HCT116 (cell line): Measurements from ENCODE around the gene NR4A1. TPM values are rescaled to one million over a fixed set of nuclear protein-coding genes. Genes with fewer than 3 reads are reported as not detected.

Source experiments
- ATAC-seq: fragments of 200-7000 bp; cut with Tn5 transposase; 2 replicates; pipeline ENCODE4 v1.9.1; 2020; ENCODE audit warnings: mild to moderate bottlenecking, moderate library complexity
- BruUV-seq: library from RNA; stranded (reverse); fragments of 400-500 nt; replicated peaks from 2 replicates; lab custom pipeline; 2021; lab: Mats Ljungman, UMichigan
- CTCF ChIA-PET: fragments of 300-600 bp; sonication (Branson Sonifier 250); formaldehyde crosslinking; loops from one replicate; lab custom pipeline; 2021; ENCODE audit warnings: antibody characterized with exemption; lab: Charles Lee
- POLR2A ChIA-PET: fragments of 300-600, 350-600 bp; sonication (Branson Sonifier 250); formaldehyde crosslinking; loops from one replicate; lab custom pipeline; 2021; ENCODE audit warnings: antibody characterized with exemption; lab: Charles Lee
- RAD21 ChIA-PET, 2 experiments: fragments of 300-600 bp; sonication (Branson Sonifier 250); formaldehyde crosslinking; loops; one replicate each; lab custom pipeline; 2023; ENCODE audit warnings: low total read pairs in 2 of 2; ENCODE audit not compliant: uncharacterized antibody in 2 of 2, unreplicated experiment in 2 of 2, low non-redundant PET in 1 of 2; lab: Charles Lee
- DNase-seq: peaks from one replicate; pipeline ENCODE4 v3.0.0-alpha.2; 2010; ENCODE audit warnings: low read depth, low spot score
- H2AFZ ChIP-seq: fragments of 200-600 bp; shearing (Covaris generic), sonication (generic); 2 replicates; pipeline ENCODE4 v1.6.1; 2017; ENCODE audit warnings: low read depth, mixed run types, mixed read lengths, antibody characterized with exemption, low read length; ENCODE audit not compliant: poor library complexity, severe bottlenecking
- H3K27ac ChIP-seq: 2 replicates; pipeline ENCODE4 v1.5.1; 2012; ENCODE audit warnings: low read depth, low read length
- H3K27me3 ChIP-seq: fragments of 200-600 bp; sonication (generic); 2 replicates; pipeline ENCODE4 v1.6.1; 2016; ENCODE audit warnings: mixed run types, low read length, mixed read lengths; ENCODE audit not compliant: insufficient read depth
- H3K36me3 ChIP-seq, 2 experiments: fragments of 200-500 bp in 1 of 2; fragments of 200-600 bp in 1 of 2; sonication (Bioruptor generic) in 1 of 2; sonication (generic) in 1 of 2; 2 replicates each; pipeline versions ENCODE4 v1.5.1 to v1.6.1; 2014 to 2016; ENCODE audit warnings: low read length in 2 of 2, inconsistent platforms in 1 of 2, mixed read lengths in 1 of 2, mixed run types in 1 of 2; ENCODE audit not compliant: insufficient read depth in 2 of 2, control insufficient read depth in 1 of 2
- H3K4me1 ChIP-seq, 2 experiments: fragments of 200-600 bp in 1 of 2; sonication (generic) in 1 of 2; 2 replicates each; pipeline versions ENCODE4 v1.5.1 to v1.6.1; 2012 to 2017; ENCODE audit warnings: low read length in 2 of 2, inconsistent platforms in 1 of 2, mild to moderate bottlenecking in 1 of 2, mixed read lengths in 1 of 2, mixed run types in 1 of 2, moderate library complexity in 1 of 2; ENCODE audit not compliant: insufficient read depth in 2 of 2, control insufficient read depth in 1 of 2
- H3K4me2 ChIP-seq: fragments of 200-600 bp; sonication (generic); 2 replicates; pipeline ENCODE4 v1.6.1; 2017; ENCODE audit warnings: mixed run types, low read length, mixed read lengths
- H3K4me3 ChIP-seq, 2 experiments: fragments of 200-600 bp in 1 of 2; sonication (generic) in 1 of 2; replicated peaks in 1 of 2; 2 replicates each; pipeline ENCODE4 v1.5.1; 2011 to 2016; ENCODE audit warnings: low read length in 2 of 2, control low read depth in 1 of 2, low read depth in 1 of 2, mild to moderate bottlenecking in 1 of 2, mixed read lengths in 1 of 2, mixed run types in 1 of 2
- H3K79me2 ChIP-seq: fragments of 200-600 bp; sonication (generic); 2 replicates; pipeline ENCODE4 v1.6.1; 2017; ENCODE audit warnings: mild to moderate bottlenecking, mixed run types, low read length, moderate library complexity, mixed read lengths; ENCODE audit not compliant: insufficient read depth
- H3K9ac ChIP-seq: fragments of 200-600 bp; sonication (generic); 2 replicates; pipeline ENCODE4 v1.6.1; 2016; ENCODE audit warnings: low read length, mixed read lengths
- H3K9me2 ChIP-seq: fragments of 200-600 bp; sonication (generic), shearing (Covaris generic); 2 replicates; pipeline ENCODE4 v1.6.1; 2017; ENCODE audit warnings: mixed run types, mild to moderate bottlenecking, moderate library complexity; ENCODE audit not compliant: insufficient read depth
- H3K9me3 ChIP-seq, 2 experiments: fragments of 200-500 bp in 1 of 2; fragments of 200-600 bp in 1 of 2; sonication (Bioruptor generic) in 1 of 2; sonication (generic) in 1 of 2; 2 replicates each; pipeline ENCODE4 v1.6.1; 2014 to 2017; ENCODE audit warnings: low read length in 2 of 2, mixed read lengths in 2 of 2, inconsistent platforms in 1 of 2, low read depth in 1 of 2, mild to moderate bottlenecking in 1 of 2, mixed run types in 1 of 2, moderate library complexity in 1 of 2; ENCODE audit not compliant: control insufficient read depth in 1 of 2, insufficient read depth in 1 of 2
- H4K20me1 ChIP-seq: fragments of 200-600 bp; sonication (generic), shearing (Covaris generic); 2 replicates; pipeline ENCODE4 v1.6.1; 2017; ENCODE audit warnings: mixed run types, mild to moderate bottlenecking, moderate library complexity; ENCODE audit not compliant: insufficient read depth
- CEBPB ChIP-seq: IDR thresholded peaks from 2 replicates; pipeline ENCODE4 v1.6.1; 2012; ENCODE audit warnings: low read depth
- EGR1 ChIP-seq: IDR thresholded peaks from 2 replicates; pipeline ENCODE4 v1.6.1; 2012; ENCODE audit warnings: low read depth
- JUND ChIP-seq: IDR thresholded peaks from 2 replicates; pipeline ENCODE4 v1.6.1; 2012
- POLR2A ChIP-seq: IDR thresholded peaks from 2 replicates; pipeline ENCODE4 v1.7.0; 2011; ENCODE audit warnings: borderline replicate concordance; ENCODE audit not compliant: insufficient read depth, insufficient read length; ENCODE audit errors: extremely low read depth
- RAD21 ChIP-seq: IDR thresholded peaks from 2 replicates; pipeline ENCODE4 v1.6.1; 2012; ENCODE audit warnings: low read depth, mild to moderate bottlenecking
- SIN3A ChIP-seq: IDR thresholded peaks from 2 replicates; pipeline ENCODE4 v1.6.1; 2012; ENCODE audit warnings: low read depth
- YY1 ChIP-seq: IDR thresholded peaks from 2 replicates; pipeline ENCODE4 v1.6.1; 2011; ENCODE audit warnings: low read length, low read depth, moderate library complexity, mild to moderate bottlenecking; ENCODE audit not compliant: insufficient replicate concordance; ENCODE audit errors: extremely low read depth
- ZNF274 ChIP-seq: fragments of 200-500 bp; sonication (Bioruptor generic); IDR thresholded peaks from 2 replicates; pipeline ENCODE4 v1.6.1; 2014; ENCODE audit warnings: mild to moderate bottlenecking, low read depth, low read length, inconsistent platforms
- intact Hi-C: fragments of 100-400 bp; cut with micrococcal nuclease; formaldehyde crosslinking; loops from 2 replicates; pipeline ENCODE4 v1.10.0; 2022
- total RNA-seq: library from RNA; stranded (reverse); gene quantifications from one replicate; pipeline ENCODE4 v1.2.1, GENCODE V29; 2021; ENCODE audit not compliant: unreplicated experiment
- TF ChIP-seq, protein P1 (sequence below): IDR thresholded peaks from 2 replicates; pipeline ENCODE4 v1.6.1; 2011; ENCODE audit warnings: mild to moderate bottlenecking, low read length, moderate library complexity; ENCODE audit not compliant: insufficient replicate concordance; ENCODE audit errors: extremely low read depth

The NR4A1 gene
- total RNA-seq, 1 experiment from 2014 or later: 35.3 TPM

DNA sequence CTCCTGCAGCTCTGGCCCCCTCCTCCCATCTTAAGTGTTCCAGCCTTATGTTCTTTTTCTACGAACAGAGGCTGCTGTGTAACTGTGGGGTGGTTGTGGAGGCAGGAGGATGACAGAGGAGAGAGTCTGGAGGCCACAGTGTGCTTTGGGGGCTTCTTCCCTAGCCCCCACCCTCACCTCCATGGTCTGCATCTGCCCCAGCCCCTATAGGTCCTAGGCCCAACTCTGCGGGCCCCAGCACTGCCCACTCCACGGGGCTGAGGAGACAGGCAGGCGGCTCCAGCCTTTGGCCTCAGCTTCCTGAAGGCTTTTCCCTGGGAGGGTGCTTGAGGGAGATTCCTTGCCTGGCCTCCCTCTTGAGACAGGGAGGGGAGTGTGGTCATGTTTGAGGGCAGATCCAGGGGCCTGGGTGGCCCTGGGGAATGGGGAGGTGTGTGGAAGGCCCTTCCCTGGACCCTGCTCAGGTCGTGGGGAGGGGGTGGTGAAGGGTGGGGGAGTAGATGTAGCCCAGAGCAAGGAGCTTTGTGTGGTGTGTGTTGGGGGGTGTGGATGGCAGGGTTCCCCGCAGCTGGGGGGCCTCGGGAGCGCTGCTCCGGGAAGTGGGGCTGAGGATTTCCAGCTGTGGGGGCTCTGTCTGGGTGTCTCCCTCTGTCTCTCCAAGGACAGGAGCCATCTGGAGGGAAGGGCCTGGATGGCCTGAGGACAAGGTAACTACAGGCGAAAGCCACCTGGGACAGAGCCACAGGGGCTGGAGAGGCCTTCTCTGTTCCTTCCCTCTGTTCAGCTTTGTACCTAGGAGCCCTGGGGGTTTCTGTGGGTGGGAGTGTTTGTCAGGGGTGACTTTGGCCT, 29.4 kb downstream of the NR4A1 start:
- H4K20me1 ChIP-seq: no peaks in the 10 kb centered on the region
- intact Hi-C loops: no loop called here
- POLR2A ChIA-PET: interaction anchor here (0.7 to 1.2 kb wide), 2 partner anchors 29 to 55 kb away, joined by 3 read pairs; partner anchors contain the start of gene NR4A1

More for the DNA sequence above, 29.4 kb downstream of the NR4A1 start:
- no peak overlapping the region for H3K4me3 ChIP-seq
- H3K9me2 ChIP-seq: no peaks in the 10 kb centered on the region
- ATAC-seq (no peak), DNase-seq (no peak)
- peaks cover 11% of the 10 kb centered on the region; the same call in 1 of the 2 replicates for H3K79me2 ChIP-seq
- CTCF ChIA-PET: interaction anchor here (1.3 to 8.9 kb wide), 2 partner anchors 48 to 56 kb away, joined by 5 to 123 read pairs; no protein-coding TSS in a partner anchor
- H2AFZ ChIP-seq: no peak overlapping the region
- H3K4me1 ChIP-seq: peaks cover 0 to 5% of the 10 kb centered on the region in 2 experiments; a peak in 1 of 4 replicates
- TF ChIP-seq JUND: no peak
- no peak for TF ChIP-seq SIN3A
- TF ChIP-seq EGR1: no peak
- no peak for TF ChIP-seq CEBPB
- TF ChIP-seq POLR2A: no peak
- TF ChIP-seq, protein P1, sequence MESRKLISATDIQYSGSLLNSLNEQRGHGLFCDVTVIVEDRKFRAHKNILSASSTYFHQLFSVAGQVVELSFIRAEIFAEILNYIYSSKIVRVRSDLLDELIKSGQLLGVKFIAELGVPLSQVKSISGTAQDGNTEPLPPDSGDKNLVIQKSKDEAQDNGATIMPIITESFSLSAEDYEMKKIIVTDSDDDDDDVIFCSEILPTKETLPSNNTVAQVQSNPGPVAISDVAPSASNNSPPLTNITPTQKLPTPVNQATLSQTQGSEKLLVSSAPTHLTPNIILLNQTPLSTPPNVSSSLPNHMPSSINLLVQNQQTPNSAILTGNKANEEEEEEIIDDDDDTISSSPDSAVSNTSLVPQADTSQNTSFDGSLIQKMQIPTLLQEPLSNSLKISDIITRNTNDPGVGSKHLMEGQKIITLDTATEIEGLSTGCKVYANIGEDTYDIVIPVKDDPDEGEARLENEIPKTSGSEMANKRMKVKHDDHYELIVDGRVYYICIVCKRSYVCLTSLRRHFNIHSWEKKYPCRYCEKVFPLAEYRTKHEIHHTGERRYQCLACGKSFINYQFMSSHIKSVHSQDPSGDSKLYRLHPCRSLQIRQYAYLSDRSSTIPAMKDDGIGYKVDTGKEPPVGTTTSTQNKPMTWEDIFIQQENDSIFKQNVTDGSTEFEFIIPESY: no peak
- no peak for TF ChIP-seq ZNF274
- TF ChIP-seq RAD21: no peak
- TF ChIP-seq YY1: no peak
- H3K27ac ChIP-seq: no peak overlapping the region
- no peak overlapping the region for H3K4me2 ChIP-seq
- H3K9ac ChIP-seq: no peak overlapping the region
- RAD21 ChIA-PET: interaction anchor here in 1 of 2 experiments (1.8 kb wide), 1 partner anchor 55 kb away, joined by 6 read pairs; no protein-coding TSS in a partner anchor
- no TSS peak for BruUV-seq
- H3K27me3 ChIP-seq: no peaks in the 10 kb centered on the region
- peaks cover 13 to 20% of the 10 kb centered on the region in 2 experiments; a peak in 3 of 4 replicates for H3K36me3 ChIP-seq
- no peaks in the 10 kb centered on the region for H3K9me3 ChIP-seq
